ENCODE measurements around the gene MAMDC2.

DNA sequence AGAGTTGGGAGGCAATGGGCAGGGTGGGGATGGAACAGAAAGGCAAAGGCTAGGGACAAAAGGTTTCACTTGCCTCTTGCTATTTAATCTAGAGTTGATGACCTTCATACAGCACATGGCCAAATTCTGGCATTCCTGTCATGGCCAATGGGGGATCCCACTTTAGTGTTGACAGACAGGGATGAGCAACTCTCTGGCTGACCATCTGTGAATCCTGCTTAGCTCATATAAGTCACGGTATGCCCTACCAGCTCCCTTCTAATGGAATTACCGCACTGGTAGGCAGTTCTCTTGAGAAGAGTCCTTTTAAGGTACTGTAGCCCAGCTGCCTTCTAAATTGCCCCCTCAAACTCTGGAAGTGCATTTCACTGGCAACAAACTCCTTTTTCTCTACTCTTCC, 76.1 kb downstream of the MAMDC2 start:
- TF ChIP-seq POLR2AphosphoS5 (IDR thresholded peaks at IDR 0.05) (no peak), POLR2A (IDR thresholded peaks at IDR 0.05) (no peak), EP300 (IDR thresholded peaks at IDR 0.05) (no peak)
- TF ChIP-seq, protein P1, sequence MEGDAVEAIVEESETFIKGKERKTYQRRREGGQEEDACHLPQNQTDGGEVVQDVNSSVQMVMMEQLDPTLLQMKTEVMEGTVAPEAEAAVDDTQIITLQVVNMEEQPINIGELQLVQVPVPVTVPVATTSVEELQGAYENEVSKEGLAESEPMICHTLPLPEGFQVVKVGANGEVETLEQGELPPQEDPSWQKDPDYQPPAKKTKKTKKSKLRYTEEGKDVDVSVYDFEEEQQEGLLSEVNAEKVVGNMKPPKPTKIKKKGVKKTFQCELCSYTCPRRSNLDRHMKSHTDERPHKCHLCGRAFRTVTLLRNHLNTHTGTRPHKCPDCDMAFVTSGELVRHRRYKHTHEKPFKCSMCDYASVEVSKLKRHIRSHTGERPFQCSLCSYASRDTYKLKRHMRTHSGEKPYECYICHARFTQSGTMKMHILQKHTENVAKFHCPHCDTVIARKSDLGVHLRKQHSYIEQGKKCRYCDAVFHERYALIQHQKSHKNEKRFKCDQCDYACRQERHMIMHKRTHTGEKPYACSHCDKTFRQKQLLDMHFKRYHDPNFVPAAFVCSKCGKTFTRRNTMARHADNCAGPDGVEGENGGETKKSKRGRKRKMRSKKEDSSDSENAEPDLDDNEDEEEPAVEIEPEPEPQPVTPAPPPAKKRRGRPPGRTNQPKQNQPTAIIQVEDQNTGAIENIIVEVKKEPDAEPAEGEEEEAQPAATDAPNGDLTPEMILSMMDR (IDR thresholded peaks at IDR 0.05), result no peak
